HUES48 (cell line): ENCODE results near the gene LRRC37A2.
"Not testable (repeated sequence)": the region's sequence is repeated elsewhere in the genome, so short reads cannot be mapped to it uniquely, and the experiment has no call there.

Experiments used
- H3K27ac ChIP-seq: one replicate; pipeline ENCODE4 v1.7.0; 2013; ENCODE audit warnings: low read depth, low read length, inconsistent platforms
- H3K27me3 ChIP-seq: 2 replicates; pipeline ENCODE4 v1.6.1; 2013; ENCODE audit warnings: mild to moderate bottlenecking, low read length; ENCODE audit not compliant: control insufficient read depth, insufficient read depth
- H3K36me3 ChIP-seq: 2 replicates; pipeline ENCODE4 v1.6.1; 2013; ENCODE audit warnings: low read length; ENCODE audit not compliant: control insufficient read depth, insufficient read depth
- H3K4me1 ChIP-seq: 2 replicates; pipeline ENCODE4 v1.6.1; 2013; ENCODE audit warnings: mild to moderate bottlenecking, low read length; ENCODE audit not compliant: control insufficient read depth, insufficient read depth
- H3K4me3 ChIP-seq: 2 replicates; pipeline ENCODE4 v1.5.1; 2013; ENCODE audit warnings: mild to moderate bottlenecking, low read depth, low read length
- H3K9ac ChIP-seq: 2 replicates; pipeline ENCODE4 v1.6.1; 2013; ENCODE audit warnings: mild to moderate bottlenecking, low read depth, low read length, moderate library complexity
- H3K9me3 ChIP-seq: 2 replicates; pipeline ENCODE4 v1.6.1; 2013; ENCODE audit warnings: low read length; ENCODE audit not compliant: control insufficient read depth, insufficient read depth

The LRRC37A2 gene

DNA sequence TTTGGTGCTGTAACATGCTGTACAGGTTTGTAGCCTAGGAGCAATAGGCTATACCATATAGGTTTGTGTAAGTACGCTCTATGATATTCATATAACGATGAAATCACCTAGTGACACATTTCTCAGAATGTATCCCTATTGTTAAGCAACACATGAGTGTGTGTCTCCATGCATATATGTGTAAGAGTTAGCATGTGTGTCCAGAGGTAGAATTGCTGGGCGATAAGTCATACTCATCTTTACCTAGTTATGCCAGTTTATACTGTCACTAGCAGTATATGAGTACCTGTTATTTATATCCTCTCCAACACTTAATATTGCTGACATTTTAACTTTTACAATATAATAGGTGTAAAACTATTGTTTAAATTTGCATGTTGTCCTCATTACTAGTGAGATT, 88.5 kb downstream of the LRRC37A2 start:
- not testable (repeated sequence) for H3K9ac ChIP-seq, H3K27me3 ChIP-seq, H3K9me3 ChIP-seq, H3K27ac ChIP-seq, H3K36me3 ChIP-seq, H3K4me1 ChIP-seq, H3K4me3 ChIP-seq

DNA sequence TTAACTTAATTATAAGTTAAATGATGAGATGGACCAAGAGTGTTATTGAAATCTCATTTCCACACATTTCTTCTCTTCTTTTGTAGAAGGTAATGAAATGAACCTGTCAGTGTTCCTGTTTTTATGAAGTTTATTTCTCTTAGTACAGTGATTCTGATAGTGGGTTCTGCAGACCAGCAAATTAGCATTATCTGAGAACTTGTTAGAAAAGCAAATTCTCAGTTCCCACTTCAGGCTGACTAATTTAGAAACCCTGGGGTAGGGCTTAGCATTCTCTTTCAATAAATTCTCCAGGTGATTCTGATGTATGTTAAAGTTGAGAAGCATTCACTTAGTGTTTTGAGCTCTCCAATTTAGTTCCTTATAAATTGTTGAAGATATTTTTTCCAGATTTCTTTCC, 90.9 kb downstream of the LRRC37A2 start:
- not testable (repeated sequence) for H3K36me3 ChIP-seq, H3K9me3 ChIP-seq, H3K27me3 ChIP-seq, H3K27ac ChIP-seq, H3K9ac ChIP-seq, H3K4me1 ChIP-seq, H3K4me3 ChIP-seq
